HG03196 (cell line): ENCODE results near the gene NDUFS5.
"Not testable (repeated sequence)": the region's sequence is repeated elsewhere in the genome, so short reads cannot be mapped to it uniquely, and the experiment has no call there.

Experiments used
- ATAC-seq: cut with Tn5 transposase; IDR thresholded peaks from one replicate; pipeline ENCODE4 v1.9.1; 2021; ENCODE audit not compliant: unreplicated experiment

The NDUFS5 gene

DNA sequence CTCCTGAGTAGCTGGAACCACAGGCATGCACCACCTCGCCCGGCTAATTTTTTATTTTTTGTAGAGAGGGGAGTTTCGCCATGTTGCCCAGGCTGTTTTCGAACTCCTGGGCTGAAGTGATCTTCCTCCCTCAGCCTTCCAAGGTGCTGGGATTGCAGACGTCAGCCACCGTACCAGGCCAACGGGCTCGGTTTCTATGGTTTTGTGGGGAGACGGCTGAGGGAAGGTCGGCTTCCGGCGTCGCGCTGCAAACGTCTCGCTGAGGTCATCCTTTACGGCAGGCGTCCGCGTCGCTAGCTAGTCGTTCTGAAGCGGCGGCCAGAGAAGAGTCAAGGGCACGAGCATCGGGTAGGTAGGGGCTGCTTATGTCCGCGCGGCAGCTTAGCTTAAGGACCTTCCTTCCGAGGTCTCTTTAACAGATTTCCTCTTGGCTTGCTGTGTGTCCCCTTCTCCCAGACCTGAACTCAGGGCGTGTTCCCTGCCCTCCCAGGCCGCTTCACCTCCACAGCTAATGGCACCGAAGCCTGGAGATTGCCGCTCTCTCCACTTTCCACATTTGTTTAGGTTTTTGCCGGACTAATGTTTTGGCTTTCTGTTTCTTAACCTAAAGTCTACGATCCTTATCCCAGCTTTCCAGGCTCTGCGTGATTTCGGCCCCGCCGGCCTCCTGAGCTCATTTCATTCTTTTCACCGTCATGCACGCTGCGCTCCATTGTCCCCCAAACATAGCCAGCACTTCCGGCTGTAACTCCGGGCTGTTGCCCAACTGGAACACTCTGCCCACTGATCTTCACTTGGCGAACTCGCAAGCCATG is at the start of gene NDUFS5:
Gene NDUFS5 (plus strand): TSS at position 300 of the 815 bp plus-strand sequence. CDS start 2,375 bp downstream, outside the sequence.
- ATAC-seq = peak; percentile 74

DNA sequence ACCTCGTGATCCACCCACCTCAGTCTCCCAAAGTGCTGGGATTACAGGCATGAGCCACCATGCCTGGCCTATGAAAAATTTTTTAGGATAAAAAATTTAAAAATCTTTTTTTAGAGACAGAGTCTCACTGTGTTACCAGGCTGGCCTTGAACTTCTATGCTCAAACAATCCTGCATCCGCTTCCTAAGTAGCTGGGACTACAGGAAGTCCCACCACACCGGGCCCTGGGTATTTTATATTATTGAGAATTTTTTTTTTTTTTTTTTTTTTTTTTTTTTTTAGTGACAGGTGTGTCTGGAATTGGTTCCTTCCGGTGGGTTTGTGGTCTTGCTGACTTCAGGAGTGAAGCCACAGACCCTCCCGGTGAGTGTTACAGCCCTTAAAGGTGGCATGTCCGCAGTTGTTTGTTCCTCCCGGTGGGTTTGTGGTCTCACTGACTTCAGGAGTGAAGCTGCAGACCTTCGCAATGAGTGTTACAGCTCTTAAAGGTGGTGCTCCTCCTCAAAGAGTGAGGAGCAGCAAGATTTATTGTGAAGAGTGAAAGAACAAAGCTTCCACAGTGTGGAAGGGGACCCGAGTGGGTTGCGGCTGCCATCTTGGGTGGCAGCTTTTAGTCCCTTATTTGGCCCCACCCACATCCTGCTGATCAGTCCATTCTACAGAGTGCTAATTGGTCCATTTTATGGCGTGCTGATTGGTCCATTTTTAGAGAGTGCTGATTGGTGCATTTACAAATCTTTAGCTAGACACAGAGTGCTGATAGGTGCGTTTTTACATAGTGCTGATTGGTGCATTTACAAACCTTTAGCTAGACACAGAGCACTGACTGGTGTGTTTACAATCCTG is 48.5 kb upstream of the NDUFS5 start:
- ATAC-seq = not testable (repeated sequence)

DNA sequence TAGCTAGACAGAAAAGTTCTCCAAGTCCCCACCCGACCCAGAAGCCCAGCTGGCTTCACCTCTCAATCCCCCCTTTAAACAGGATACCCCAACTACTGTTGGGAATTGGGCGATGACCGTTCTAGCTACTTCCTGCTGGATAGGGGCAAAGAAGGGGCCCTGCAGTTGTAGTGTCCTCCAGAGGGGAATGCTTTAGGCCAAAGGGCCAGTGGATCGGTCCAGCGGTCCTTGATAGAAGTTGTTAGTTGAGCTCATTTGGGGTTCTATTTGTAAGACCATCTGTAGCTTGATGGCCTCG is 48.0 kb upstream of the NDUFS5 start:
- ATAC-seq = not testable (repeated sequence)

- not testable (repeated sequence) for ATAC-seq
Measured at GRCh38 chr1:38979380-38979779, 46.8 kb upstream of the NDUFS5 start.

- no peak for ATAC-seq
Measured at GRCh38 chr1:38989979-38990378, 36.2 kb upstream of the NDUFS5 start.

GRCh38 chr1:38990386-38990737 is 35.8 kb upstream of the NDUFS5 start:
- ATAC-seq = no peak

DNA sequence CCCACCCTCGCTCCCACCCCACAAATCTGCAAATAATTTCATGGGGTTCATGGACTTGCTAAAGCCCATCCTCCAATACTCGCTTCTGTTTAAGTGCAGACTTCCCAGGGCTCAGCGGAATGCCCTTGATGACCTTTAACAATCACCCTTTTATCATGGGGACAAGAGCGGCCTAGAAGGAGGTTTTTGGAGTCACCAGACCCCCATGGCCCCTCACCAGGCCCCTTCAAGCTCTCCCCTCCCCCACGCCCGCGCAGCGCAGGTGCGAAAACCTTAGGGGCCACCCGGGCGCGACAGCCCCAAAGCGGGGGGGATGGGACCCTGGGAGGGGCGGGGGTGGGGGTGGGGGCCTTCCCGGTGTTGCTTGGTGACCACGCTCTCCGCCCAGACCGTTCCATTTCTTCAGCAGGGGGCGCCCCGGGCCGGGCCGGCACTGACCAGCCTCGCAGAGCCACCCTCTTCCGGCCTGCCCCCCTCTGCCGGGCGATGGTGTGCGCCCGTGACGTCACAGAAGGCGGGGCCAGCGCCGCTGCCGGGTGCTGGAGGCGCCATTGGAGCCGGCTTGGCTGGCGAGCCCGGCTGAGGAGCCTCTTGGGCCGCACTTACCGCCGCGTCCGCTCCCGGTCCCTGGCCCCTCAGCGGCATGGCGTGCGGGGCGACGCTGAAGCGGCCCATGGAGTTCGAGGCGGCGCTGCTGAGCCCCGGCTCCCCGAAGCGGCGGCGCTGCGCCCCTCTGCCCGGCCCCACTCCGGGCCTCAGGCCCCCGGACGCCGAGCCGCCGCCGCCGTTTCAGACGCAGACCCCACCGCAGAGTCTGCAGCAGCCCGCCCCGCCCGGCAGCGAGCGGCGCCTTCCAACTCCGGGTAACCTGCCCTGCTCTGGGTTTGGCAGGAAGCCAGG is 35.2 kb upstream of the NDUFS5 start, which contains the start of gene AKIRIN1:
Gene AKIRIN1 (plus strand): TSS at position 539 of the 900 bp plus-strand sequence. CDS start 105 bp downstream, at position 644.
- peak; percentile 92 for ATAC-seq

DNA sequence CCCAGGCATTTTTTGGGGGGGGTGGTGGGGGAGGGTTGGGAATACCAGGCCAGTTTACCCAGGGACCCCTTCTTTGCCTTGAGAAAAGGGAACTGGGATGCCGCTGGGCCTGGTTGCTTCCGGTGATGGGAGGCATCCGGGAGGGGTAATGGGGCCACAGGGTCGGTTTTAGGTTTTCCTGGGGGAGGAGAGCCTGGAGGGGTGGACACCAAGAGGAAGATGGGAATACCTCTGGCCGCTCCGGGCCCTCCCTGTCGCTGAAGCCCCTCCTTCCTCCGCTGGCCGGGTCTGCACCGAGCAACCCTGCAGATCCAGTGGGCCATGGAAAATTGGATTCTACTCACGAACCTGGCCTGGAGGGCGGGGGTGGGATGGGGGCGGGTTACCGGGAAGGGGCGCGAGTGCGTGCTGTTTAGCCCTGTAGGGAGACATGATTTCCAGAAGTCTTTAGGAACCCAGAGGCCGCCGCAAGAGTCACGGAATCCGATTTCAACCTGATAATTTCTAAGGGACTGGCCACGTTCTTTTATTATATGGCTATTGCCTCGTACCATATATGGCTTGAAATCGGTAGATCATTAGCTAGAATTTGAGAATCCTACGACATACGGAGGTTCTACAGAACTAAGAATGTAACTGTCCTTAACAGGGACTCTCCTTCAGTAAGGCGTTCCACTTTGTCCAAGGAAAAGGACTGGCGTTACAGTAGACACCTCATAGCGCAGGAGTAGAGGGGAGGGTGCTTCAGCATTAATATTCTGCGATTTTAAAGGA is 34.3 kb upstream of the NDUFS5 start:
- peak; percentile 11 for ATAC-seq

- no peak for ATAC-seq
Measured at GRCh38 chr1:38992412-38993111, 33.6 kb upstream of the NDUFS5 start.

DNA sequence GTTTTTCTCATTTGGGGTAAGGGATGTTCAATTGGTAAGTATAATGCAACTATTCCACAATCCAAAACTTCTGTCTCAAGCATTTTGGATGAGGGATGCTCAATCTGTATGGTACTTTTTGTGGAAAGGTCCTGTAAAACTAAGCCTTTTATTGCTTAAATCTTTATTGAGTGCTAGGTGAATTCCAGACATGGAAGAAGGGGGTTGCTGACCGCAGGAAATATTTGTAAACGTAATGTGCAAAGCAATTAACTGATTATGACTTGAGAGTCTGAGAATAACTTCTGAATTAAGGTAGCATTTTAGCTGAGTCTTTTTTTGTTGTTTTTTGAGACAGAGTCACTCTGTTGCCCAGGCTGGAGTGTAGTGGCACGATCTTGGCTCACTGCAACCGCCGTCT is 32.0 kb upstream of the NDUFS5 start:
- no peak for ATAC-seq

DNA sequence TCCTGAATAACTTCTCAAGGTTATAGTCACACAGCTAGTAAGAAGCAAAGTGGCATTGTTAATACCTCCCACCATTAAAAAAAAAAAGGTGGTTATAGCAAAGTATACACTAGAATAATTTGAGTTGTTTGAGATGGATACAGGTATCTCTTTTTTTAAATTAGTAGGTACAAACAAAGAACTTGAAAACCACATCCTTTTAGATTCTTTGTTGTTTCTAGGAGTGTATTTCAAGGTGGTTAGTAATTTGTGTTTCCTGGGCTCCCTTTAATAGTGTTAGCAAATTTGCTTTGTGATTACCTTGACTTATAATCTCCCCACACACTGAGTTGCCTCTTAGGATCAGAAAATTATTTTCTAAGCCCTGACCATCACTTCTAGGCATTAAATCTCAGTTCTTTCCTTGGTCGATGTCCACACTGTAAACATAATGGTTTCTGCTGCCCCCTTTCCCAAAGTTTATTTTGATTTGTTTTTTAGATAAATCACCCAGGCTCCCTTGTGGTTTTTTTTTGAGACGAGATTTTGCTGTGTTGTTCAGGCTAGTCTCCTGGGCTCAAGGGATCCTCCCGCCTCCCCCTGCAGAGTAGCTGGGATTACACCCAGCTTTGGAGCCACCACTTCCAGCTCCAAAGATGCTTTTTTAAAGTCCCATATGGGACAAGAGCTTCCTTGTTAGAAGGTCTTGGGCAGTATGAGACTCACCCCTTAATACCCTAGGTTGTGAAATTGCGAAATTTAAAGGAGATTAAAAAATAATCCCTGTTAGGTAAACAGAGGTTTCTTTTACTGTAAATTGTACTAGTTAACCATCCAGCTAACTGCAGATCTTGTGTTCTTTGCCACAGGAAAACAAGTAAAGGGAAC is 28.9 kb upstream of the NDUFS5 start:
- ATAC-seq = no peak

GRCh38 chr1:38997901-38998190 is 28.3 kb upstream of the NDUFS5 start:
- ATAC-seq = no peak

GRCh38 chr1:39001516-39002421 is 24.4 kb upstream of the NDUFS5 start:
- ATAC-seq = no peak

GRCh38 chr1:39003281-39003680 is 22.9 kb upstream of the NDUFS5 start:
- no peak for ATAC-seq

DNA sequence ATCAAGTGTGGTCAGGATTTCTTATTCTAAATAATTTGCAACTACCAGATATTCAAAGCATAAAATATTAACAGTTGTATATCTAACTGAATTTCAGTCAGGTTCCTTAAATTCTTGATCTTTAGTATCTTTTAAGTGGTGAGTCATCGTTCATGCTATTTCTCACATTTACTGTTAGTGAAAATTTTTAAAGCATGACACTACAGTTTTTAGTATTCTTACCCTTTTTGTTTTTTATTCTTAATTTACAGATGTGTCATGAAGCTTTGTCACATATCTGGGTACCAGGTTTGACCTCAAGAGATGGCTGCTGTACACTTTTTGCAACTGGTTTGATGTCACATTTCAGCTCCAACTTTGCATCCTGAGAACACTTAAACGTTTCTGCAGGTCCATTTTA is 22.4 kb upstream of the NDUFS5 start:
- no peak for ATAC-seq

DNA sequence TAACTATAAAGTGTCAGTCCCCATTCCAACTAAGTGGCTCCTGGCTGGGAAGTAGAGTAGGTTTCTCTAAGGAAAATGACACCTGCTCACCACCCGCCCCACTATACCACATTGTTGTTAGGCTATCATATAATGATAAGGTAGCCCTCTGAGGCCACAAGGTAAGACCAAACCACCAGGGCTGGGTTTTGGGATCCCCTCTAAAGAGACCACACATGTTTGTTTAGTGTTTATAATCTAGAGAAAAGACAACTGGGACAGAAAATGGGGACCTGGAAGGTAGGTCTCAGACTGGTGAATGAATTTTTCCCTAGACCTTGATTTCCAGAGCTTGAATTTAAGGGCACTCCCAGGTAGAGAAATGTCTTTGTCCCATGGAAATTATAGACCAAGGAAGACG is 19.9 kb upstream of the NDUFS5 start:
- no peak for ATAC-seq

- no peak for ATAC-seq
Measured at GRCh38 chr1:39006726-39007645, 19.2 kb upstream of the NDUFS5 start.
